Central memory CD4-positive, alpha-beta T cell (primary cell): ENCODE results near the gene RIPK4.

Experiments
- DNase-seq: peaks from one replicate; pipeline ENCODE4 v3.0.0; 2022

RIPK4 gene

DNA sequence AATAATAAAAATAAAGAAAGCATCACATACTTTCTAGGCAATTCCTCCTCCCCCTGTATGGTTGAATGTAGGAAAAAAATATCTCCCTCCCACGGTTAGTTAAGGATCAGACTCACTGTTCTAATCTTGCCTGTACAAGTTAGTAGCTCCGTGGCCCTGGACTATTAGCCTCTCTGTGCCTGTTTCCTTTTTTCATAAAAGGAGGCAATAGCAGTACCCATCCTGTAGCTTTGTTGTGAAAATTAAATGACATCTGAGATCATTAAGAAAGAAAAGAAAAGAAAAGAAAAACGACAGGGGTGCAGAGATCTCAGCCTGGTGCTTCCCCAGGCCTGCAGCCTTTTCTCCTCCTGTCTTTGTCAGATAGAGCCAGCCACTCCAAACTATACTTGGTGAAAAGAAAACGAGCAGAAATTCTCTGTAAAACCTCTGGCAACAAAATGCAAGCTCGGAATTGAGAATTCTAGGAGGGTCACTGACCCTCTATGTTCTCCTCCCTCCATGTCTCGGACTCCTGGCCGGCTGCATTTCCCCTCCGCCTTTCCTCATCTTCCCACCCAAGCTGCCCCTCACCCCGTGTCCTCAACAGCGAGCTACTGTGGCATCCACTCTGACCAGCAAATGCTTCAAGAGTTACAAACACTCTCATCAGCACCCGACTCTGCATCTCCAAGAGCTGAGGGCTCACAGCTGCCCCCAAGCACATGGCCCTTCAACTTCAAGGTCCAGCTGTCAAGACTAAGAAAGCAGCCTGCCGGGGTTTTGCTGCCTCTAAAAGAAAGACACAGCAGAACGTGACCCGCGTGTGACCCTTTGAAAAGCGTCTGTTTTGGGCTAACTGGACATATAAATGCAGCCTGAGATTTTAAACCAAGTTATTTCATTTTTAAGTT lies 13.6 kb downstream of the RIPK4 start:
- no peak for DNase-seq

DNA sequence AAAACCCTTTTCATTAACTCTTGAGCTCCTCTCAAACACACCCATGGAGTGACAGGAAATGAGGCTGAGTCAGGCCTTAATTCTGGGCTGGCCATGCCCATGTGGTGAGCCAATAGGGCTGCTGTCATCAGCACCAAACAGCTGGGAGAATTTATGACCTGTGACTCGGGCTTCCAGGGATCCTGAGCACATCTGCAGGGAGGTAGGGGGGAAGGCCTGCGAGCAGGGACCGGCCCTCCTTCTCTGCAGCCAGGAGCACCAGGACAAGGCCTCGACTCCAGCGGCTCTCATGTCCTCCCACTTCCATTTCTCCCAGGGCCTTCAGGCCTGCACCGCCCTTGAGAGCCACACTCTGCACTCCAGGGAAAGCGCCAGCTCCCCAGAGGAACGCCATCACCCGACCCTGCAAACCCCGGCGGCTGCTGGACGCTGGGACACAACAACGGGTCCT lies 14.6 kb downstream of the RIPK4 start:
- DNase-seq, result no peak

DNA sequence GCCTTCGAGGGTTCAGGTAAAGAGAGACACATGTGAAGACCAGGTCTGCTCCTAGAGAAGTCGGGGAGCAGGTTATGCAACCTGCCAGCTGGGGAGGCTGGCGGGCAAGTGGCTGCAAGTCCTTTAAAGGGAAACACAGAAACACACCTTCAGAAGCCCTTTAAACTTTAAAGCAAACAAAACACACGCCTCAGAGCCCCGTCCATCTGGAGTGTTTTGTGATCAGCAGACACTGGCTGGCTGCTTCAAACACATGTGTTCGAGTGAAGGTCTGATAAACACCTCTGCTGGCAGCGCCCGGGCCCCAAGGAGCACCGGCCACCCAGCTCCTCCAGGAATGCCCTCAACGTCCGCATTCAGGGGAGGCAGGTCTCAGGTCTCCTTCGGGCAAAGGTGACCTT lies 15.2 kb downstream of the RIPK4 start:
- DNase-seq, result no peak

DNA sequence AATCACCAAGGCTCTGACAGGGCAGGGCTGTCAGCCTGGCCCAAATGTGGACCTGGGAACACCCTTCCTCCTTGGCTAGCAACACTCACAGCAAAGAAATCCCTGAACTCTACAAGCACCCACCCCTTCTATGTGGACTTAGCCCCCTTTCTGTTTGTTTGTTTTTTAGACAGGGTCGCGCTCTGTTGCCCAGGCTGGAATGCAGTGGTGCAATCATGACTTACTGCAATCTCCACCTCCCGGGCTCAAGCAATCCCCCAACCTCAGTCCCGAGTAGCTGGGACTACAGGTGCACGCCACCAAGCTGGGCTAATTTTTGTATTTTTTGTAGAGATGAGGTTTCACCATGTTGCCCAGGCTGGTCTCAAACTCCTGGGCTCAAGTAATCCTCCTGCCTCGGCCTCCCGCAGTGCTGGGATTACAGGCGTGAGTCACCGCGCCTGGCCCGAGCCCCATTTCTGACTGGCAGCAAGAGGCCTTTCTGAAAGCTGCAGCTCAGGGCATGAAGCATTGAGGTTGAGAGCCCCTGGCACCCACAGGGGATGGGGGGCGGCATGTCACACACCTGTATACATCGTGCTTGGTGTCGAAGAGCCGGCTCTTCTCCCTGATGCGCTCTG lies 16.2 kb downstream of the RIPK4 start:
- no peak for DNase-seq

DNA sequence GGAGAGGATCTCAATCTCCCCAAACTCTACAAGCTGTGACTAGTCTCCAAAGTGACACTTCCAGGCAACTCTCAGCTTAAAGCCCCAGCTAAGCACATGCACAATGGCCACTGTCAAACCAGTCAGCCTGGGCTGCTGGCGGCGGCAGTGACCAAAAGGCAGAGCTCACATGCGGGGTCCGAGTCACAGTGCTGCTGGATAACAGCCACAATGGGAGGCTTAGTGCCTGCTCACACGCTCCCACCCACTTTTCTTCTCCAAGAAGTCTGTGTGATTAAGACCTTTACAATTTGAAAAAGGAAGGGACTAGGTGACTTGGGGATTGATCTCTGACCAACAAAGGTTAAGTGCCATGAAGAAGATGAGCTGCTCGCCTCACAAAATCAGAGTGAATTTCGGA lies 16.8 kb downstream of the RIPK4 start:
- no peak for DNase-seq

DNA sequence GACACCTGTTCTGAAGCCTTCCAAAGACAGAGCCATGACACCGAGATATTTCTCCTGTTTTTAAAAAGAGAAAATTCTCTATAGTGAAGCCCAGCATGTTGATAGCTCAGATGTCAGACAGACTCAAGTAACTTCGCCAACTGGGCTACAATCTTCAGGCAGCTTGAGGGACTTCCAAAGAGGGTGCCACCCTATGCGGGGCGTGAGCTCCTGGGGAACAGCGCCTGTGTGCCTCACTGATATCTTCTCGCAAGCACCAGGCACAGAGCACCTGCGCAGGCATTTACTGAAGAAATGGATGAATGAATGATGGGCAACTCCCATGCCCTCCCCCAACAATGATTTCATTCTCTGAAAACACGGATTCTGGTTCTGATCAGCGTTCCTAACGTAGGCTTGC lies 17.6 kb downstream of the RIPK4 start:
- DNase-seq, result no peak

DNA sequence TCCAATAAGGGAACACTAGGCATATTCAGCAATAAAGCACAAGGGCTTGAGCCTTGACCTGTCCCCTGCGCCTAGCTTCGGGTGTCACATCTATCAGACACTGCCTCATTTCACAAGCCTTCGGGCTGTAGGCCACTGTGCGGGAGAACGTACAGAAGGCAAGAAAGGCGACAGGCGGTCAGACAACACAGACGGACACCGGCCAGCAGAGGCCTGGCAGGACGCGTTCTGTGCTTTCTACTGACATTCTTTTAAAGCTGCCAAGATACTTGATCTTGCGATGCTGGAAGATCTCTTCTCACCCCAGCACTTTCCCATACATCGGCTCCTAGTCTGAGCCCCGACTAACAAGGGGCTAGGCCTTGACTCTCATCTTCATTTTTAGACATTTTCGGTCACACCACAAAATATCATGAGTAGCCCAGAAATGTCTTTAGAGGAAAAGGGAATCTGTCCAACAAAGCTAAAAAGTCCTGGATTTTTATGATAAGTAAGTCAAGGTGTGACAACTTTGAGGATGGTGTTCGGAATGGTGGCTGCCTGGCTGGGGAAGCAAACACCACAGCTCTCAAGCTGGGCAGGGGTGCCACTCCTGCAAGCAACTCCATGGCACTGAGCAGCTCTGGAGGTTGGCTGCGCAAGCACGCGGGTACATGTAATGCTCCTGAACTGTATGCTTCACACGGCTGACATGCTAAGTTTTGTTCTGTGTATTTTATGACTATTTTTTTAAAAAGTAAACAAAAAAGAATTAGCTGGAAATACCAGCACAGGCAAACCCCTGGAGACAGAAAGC lies 18.7 kb downstream of the RIPK4 start:
- no peak for DNase-seq

DNA sequence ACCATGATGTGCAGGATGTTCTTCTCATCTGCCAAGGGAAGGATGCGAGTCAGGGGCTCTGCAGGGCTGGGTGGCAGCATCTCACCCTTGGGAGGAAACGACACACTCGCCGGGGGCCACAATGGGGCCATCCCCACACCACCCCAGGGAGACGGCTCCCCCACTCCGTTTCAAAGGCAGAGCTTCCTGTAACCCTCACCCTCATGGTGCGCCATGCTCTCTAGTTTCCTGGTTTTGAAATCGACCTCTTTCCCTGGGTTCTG lies 20.2 kb downstream of the RIPK4 start:
- DNase-seq, result no peak

DNA sequence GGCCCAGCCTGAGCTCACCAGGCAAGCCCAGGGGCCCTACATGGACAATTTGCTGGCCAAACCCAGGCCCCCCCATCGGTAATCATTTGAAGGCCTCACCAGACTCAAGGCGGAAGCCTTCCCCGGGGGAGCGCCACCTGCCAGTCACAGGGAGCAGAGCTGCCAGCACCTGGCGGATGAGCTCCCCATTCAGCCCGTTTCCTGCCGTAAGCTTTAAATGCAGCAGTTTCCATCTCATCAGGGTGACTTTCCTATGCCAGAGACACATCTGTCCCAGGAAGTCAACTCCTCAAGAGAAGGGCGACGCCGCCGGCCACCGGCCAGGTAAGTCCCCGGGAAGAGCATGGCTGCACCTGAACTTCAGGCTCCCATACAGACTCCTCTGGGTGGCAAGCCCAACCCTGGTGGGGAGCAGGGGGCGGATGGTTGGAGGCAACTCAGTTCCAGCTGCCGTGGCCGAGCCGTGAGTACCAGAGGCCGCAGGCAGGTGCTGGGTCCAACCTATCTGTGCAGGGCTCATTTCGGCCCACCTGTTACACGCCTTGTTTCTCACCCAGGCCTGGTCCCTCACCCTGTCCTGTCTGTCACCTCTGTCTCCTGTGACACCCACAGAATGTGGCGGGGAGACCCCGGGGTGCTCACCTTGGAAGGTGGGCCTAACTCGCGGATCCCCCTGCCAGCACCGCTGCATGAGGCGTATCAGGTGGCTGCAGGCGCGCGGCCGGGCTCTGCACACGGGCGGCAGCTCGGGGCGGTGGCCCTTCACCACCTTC lies 20.7 kb downstream of the RIPK4 start:
- DNase-seq, result no peak

DNA sequence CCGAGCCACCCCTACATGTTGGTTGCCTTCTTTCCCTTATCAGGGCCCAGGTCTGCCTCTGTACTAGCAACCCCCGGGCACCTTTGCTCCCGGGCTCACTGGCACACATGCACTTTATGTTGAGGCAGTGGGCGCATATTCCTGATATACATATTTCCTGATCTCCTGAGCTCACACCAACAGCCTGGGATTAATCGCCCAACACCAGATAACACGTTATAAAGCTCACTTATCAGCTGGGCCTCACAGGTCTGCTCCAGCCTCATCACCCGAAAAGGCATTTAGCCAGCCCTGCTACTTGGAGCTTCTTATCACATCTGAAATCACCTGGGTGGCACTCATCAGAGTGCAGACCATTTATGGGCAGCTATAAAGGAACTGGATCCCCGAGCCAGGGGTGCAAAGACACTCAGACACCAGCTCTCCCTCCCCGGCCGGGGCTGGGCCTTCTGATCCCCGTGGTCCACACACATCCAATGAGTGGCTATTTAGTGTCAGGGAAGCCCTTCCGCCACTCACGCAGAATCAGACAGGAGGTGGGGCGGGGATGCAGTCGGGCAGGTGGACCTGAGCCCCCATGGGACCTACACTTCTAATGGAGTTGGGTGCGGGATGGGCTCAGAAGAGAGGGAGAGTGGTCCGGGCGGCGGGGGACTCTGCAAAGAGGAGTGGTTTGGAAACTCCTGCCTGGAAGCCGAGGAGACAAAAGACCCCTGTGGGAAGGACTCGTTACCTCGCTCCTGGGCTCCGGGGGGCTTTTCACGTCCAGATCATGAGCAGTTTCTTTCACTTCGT lies 21.6 kb downstream of the RIPK4 start:
- DNase-seq, result no peak

DNA sequence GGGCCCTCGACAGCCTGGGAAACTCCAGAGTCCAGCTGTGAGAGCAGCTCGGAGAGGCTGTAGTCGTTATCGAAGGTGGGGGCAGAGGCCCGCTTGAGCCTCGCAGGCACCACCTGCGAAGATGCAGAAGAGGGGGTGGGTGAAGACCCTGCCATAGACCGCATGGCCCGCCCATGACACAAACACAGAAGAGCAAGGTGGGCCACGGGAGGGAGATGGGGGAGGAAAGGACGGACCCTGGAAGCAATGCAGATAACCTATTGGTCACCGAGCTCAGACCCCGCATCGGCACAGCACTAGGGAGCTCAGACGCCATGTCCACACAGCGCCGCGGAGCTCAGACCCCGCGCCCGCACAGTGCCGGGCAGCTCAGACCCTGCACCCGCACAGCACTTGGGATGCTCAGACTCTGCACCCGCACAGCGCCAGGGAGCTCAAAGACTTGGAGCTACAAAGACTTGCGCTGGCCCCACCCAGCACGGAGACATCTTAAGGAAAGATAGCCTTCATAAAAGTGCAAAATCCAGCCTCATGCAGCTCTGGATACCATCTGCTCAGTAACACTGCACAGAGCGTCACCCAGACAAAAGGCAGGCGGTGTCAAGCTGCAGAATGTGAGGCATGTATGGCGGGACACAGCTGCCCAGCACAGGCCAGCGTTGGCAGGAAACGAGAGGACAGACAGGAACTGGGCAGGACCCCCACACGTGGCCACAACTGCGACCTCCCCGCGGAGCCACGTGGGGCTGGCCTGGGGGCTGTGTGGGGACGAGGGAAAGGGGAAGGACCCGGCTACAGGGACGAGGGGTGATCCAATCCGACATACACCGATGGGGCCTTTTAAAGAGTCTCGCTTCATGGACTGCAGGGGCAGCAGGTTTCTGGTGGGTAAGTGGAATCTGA lies 22.6 kb downstream of the RIPK4 start:
- DNase-seq, result no peak

DNA sequence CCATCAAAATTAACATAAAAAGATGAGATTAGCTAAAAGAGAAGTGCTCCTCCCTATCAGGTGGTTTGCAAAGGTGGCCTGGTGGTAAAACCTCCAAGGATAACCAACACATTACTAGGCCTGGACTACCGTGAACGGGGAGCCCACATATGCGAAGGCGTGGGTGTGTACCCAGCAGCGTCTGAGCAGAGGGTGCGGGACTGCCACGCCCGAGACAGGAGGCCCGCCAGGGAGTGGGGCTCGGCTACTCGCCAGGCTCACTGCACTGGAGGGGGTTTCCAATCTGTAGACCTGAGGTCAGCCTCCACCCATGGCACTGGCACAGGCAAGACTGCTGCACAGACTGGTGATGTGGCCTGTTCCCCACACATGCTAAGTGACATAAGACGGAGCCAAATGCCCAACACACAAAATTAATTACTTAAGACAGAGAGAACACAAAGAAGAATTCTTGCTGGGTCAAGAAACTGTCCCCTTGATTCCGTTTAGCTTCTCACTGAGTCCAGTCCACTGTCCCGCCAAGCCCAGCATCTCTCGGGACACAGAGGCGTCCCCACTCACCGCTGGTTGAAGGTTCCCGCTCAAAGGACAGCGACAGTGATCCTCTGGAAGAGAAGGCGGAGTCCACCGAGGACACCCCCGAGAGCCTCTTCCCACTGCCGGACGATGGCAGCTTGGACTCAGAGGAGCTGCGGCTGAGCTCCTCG lies 23.4 kb downstream of the RIPK4 start:
- DNase-seq, result no peak

DNA sequence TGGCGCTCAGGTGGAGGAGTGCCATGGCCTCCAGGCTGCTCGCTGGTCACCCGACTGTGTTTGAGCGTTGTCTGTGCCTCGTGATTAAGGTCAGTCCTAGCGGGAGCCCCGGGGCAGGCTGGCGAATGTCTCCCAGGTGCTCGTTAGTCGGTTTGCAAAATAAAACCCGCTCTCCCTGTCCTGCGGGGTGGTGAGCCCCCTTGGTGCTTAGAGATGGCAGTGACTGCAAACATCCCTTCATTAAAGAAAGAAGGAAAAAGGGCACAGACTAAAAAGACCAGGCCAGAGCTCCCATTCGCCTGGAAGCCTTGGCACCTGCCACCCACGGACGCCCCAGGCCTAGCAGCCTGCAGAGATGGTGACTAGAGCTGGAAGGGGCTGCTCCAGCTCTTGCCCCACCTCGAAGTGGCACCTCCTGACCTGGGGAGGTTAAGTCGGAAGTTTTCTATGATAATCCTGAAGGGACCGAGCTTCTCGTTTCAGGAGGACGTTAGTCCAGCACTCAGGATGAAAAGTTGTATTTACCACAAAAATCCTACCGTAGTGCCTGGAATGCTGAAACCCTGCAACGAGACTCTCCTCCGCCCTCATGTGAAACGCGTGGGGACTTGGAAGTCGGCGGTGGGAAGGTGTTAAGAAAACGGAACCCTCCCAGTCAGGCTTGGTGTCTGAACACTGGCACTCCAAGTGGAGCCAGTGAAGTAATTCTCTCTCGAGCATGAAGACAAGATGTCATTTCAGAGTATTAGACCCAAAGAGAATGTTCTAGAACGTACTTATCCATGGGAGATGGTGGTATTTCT lies 24.6 kb downstream of the RIPK4 start:
- no peak for DNase-seq

DNA sequence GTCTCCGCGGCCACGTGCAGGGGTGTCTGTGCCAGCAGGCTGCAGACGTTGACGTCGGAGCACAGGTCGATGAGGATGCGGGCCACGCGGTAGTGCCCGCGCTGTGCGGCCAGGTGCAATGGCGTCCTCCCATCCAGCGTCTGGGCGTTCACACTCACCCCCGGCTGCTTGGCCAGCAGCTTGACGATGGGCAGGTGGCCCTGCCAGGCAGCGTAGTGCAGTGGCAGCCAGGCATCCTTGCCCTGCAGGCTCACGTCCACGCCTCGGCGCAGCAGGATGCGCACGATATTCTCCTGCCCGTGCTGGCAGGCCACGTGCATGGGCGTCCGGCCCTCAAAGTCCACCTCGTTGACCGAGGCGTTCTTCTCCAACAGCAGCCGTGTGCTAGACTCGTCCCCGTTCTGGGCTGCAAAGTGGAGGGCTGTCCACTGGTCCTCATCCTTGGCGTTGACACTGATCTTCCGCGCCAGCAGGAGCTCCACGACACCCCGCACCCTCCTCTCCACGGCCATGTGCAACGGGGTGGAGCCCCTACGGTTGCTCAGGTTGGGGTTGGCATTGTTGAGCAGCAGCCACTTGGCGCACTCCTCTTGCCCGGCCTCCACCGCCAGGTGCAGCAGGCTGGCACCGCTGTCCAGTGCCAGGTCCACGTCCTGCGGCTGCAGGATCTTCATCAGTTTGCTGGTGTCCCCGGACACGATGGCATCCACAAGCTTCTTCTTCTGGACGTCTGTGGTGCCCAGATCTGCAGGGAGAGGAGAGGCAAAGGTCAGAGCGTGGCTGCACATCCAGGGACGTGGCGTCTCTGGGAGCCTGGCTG lies 25.4 kb downstream of the RIPK4 start:
- no peak for DNase-seq

DNA sequence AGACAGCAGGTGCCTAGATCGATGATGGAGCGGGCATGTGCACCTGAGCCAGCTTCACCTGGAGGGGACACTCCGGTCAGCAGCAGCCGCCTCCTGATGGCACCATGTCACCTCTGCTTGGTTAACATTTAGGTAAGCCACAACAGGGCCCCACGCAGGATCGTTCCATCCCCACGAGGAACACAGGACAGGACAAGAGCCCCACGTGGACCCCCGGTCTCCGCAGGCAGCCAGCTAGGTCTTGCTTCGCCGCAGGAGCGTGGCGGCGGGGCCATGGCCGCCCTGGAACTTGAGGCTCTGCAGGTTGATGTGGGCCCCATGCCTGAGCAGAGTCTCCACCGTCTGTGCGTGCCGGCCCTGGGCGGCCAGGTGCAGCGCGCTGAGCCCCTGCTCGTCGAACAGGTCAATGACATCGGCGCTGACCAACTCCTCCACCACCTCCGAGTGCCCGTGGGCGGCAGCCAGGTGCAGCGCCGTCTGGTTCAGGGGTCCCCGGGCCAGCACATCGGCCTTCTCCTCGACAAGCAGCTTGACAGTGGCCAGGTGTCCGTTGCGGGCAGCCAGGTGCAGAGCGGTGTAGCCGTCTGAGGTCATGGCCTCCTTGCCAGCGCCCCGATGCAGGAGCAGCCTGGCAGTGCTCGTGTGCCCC lies 26.1 kb downstream of the RIPK4 start:
- no peak for DNase-seq

DNA sequence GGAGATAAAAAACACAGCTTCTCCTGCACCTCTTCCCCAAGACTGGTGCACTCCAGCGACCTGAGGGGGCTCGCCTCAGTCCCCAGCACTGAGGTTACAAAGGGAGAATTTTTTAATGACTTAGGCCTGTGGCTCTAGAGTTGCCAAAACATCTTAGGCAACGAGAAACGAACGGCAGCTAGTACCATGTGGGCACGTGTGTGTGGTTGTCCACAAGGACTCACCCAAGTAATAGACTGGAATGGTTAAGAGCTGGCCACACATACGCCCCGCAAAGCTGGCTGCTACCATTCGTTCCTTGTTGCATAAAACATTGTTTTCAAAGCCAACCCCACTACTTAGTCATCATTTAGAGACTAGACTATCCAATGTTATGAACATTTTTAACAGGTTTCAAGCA lies 26.9 kb downstream of the RIPK4 start:
- DNase-seq, result no peak

DNA sequence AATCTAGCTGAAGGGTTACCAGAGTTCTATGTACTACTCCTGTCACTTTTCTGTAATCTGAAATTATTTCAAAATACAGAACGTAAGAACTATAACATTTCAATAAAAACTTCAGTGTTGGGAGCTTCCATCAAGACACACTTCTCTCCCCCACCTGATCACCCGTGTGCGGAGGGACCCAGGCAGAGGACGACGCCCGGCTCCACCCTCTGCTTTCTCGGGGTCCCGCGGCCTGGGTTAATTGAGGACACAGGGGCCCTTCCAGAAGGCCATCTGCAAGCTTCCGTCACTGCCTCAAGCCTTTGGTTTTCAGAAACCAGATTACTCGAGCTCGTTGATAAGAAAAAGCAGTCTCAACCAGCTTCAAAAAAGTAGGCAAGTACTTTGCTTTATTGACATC lies 27.8 kb downstream of the RIPK4 start:
- no peak for DNase-seq

DNA sequence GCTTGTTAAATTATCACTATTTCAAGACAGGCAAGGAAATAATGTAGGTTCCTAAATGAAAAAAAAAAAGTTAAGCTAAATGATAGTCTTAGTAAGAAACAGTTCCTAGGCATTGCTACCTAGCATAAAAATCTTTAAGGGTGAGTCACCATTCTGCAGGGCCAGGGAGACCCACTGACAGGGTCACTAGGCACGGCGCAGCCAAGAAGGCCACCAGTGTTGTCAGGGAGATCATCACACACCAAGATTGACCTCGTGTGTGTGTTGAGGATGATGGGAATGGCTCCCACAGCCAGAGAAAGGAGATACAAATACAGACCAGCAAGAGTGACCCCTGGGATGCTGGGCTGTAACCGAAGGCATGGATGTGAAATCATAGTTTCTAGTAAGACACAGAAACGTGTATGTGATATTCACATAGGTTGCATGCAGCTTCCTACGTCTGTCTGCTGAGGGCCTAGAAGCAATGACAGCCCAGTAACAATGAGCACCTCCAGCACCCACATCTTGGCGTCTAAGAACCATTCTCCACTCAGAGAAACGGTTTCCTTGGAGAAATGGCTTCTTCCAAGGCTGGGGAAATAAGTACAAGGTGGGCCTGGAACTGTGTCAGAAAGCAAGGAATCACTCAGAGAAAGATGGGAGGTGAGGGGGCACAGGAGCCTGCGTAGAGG lies 29.1 kb downstream of the RIPK4 start:
- no peak for DNase-seq
